ENCODE data around the gene GPR176. TPM values are rescaled to one million over a fixed set of nuclear protein-coding genes. Genes with fewer than 3 reads are reported as not detected.

The GPR176 gene
- total RNA-seq, 5 donors from 2014 or later (not counting 1 experiment from before 2014, with no cell fraction given) = 0.15 to 0.30 TPM; not detected in 3

- H3K4me1 ChIP-seq (ENCODE audit: control insufficient read depth in 1 of 2, extremely low read depth in 1 of 2, insufficient read depth in 2 of 2, low read length in 2 of 2) = no peaks in the 10 kb centered on the region
- H3K9me3 ChIP-seq = no peaks in the 10 kb centered on the region
- POLR2A ChIA-PET = no interaction called here
- ATAC-seq (replicated peaks in 1 of 4) (no peak), DNase-seq (no peak)
- no peaks in the 10 kb centered on the region for H3K27me3 ChIP-seq (replicated peaks in 1 of 2; ENCODE audit: control insufficient read depth in 2 of 2, extremely low read depth in 1 of 2, insufficient read depth in 2 of 2, low read length in 1 of 2)
- no peaks in the 10 kb centered on the region for H3K4me1 Mint-ChIP-seq
- 100% methylated on average over 1 of the region's 1 CpG for WGBS (ENCODE audit: insufficient coverage)
- H3K27ac Mint-ChIP-seq = no peak overlapping the region
- H3K36me3 ChIP-seq (ENCODE audit: control insufficient read depth in 2 of 2, extremely low read depth in 1 of 2, insufficient read depth in 1 of 2, low read length in 1 of 2) = peaks cover 0 to 20% of the 10 kb centered on the region in 2 donors
- no peaks in the 10 kb centered on the region for H3K27me3 Mint-ChIP-seq
- peaks cover 38% of the 10 kb centered on the region for H3K36me3 Mint-ChIP-seq
- no peak overlapping the region for H3K4me3 ChIP-seq (ENCODE audit: control insufficient read depth in 1 of 2, extremely low read depth in 1 of 2, low read length in 1 of 2)
- H3K27ac ChIP-seq (ENCODE audit: low read length) = no peak overlapping the region
- no peak overlapping the region for H3K4me3 Mint-ChIP-seq
- CTCF ChIA-PET = interaction anchor here in 1 of 2 donors (0.7 kb wide), 1 partner anchor 10 kb away, joined by 3 read pairs; no protein-coding TSS in a partner anchor
- no peaks in the 10 kb centered on the region for H3K9me3 Mint-ChIP-seq
These were observed 41.0 kb upstream of the GPR176 start for GRCh38 chr15:39961051-39961450.

- POLR2A ChIA-PET = no interaction called here
- CTCF ChIA-PET = no interaction called here
- H3K36me3 Mint-ChIP-seq = peaks cover 35% of the 10 kb centered on the region
These were observed 40.3 kb upstream of the GPR176 start for GRCh38 chr15:39960411-39960810.

GRCh38 chr15:39959411-39959810, 39.3 kb upstream of the GPR176 start:
- H3K4me1 Mint-ChIP-seq = no peaks in the 10 kb centered on the region
- Histone ChIP-seq H3K9me3 (no peaks in the 10 kb centered on the region), H3K27me3 (replicated peaks in 1 of 2; ENCODE audit: control insufficient read depth in 2 of 2, extremely low read depth in 1 of 2, insufficient read depth in 2 of 2, low read length in 1 of 2) (no peaks in the 10 kb centered on the region), H3K4me1 (ENCODE audit: control insufficient read depth in 1 of 2, extremely low read depth in 1 of 2, insufficient read depth in 2 of 2, low read length in 2 of 2) (no peaks in the 10 kb centered on the region), H3K27ac (ENCODE audit: low read length) (no peak overlapping the region), H3K36me3 (ENCODE audit: control insufficient read depth in 2 of 2, extremely low read depth in 1 of 2, insufficient read depth in 1 of 2, low read length in 1 of 2) (peaks cover 0 to 30% of the 10 kb centered on the region in 2 donors), H3K4me3 (ENCODE audit: control insufficient read depth in 1 of 2, extremely low read depth in 1 of 2, low read length in 1 of 2) (no peak overlapping the region)
- no peak overlapping the region for H3K4me3 Mint-ChIP-seq
- DNase-seq (no peak), ATAC-seq (replicated peaks in 1 of 4) (no peak)
- POLR2A ChIA-PET = no interaction called here
- no peak overlapping the region for H3K27ac Mint-ChIP-seq
- H3K27me3 Mint-ChIP-seq = no peaks in the 10 kb centered on the region
- CTCF ChIA-PET = no interaction called here
- WGBS (ENCODE audit: insufficient coverage) = no CpG with 5 or more reads among the region's 1 CpG
- no peaks in the 10 kb centered on the region for H3K9me3 Mint-ChIP-seq
- H3K36me3 Mint-ChIP-seq = peaks cover 41% of the 10 kb centered on the region

More at GRCh38 chr15:39960411-39960810, 40.3 kb upstream of the GPR176 start:
- H3K4me1 Mint-ChIP-seq = no peaks in the 10 kb centered on the region
- Histone ChIP-seq H3K27me3 (replicated peaks in 1 of 2; ENCODE audit: control insufficient read depth in 2 of 2, extremely low read depth in 1 of 2, insufficient read depth in 2 of 2, low read length in 1 of 2) (no peaks in the 10 kb centered on the region), H3K9me3 (no peaks in the 10 kb centered on the region), H3K27ac (ENCODE audit: low read length) (no peak overlapping the region), H3K4me1 (ENCODE audit: control insufficient read depth in 1 of 2, extremely low read depth in 1 of 2, insufficient read depth in 2 of 2, low read length in 2 of 2) (no peaks in the 10 kb centered on the region), H3K4me3 (ENCODE audit: control insufficient read depth in 1 of 2, extremely low read depth in 1 of 2, low read length in 1 of 2) (no peak overlapping the region), H3K36me3 (ENCODE audit: control insufficient read depth in 2 of 2, extremely low read depth in 1 of 2, insufficient read depth in 1 of 2, low read length in 1 of 2) (peaks cover 0 to 22% of the 10 kb centered on the region in 2 donors)
- DNase-seq (no peak), ATAC-seq (replicated peaks in 1 of 4) (no peak)
- no peaks in the 10 kb centered on the region for H3K27me3 Mint-ChIP-seq
- no peaks in the 10 kb centered on the region for H3K9me3 Mint-ChIP-seq
- WGBS (ENCODE audit: insufficient coverage) = 83% methylated on average over 3 of the region's 3 CpGs
- no peak overlapping the region for H3K27ac Mint-ChIP-seq
- H3K4me3 Mint-ChIP-seq = no peak overlapping the region

GRCh38 chr15:39957481-39957880, 37.4 kb upstream of the GPR176 start:
- ChIA-PET CTCF (no interaction called here), POLR2A (no interaction called here)
- H3K27ac Mint-ChIP-seq = no peak overlapping the region
- H3K4me1 ChIP-seq (ENCODE audit: control insufficient read depth in 1 of 2, extremely low read depth in 1 of 2, insufficient read depth in 2 of 2, low read length in 2 of 2) = no peaks in the 10 kb centered on the region
- H3K4me3 Mint-ChIP-seq = no peak overlapping the region
- 78% methylated on average over 1 of the region's 1 CpG for WGBS (ENCODE audit: insufficient coverage)
- H3K9me3 ChIP-seq = no peaks in the 10 kb centered on the region
- peaks cover 0 to 34% of the 10 kb centered on the region in 2 donors for H3K36me3 ChIP-seq (ENCODE audit: control insufficient read depth in 2 of 2, extremely low read depth in 1 of 2, insufficient read depth in 1 of 2, low read length in 1 of 2)
- no peaks in the 10 kb centered on the region for H3K4me1 Mint-ChIP-seq
- ATAC-seq (replicated peaks in 1 of 4) (no peak), DNase-seq (no peak)
- no peaks in the 10 kb centered on the region for H3K27me3 Mint-ChIP-seq
- H3K9me3 Mint-ChIP-seq = no peaks in the 10 kb centered on the region
- H3K27me3 ChIP-seq (replicated peaks in 1 of 2; ENCODE audit: control insufficient read depth in 2 of 2, extremely low read depth in 1 of 2, insufficient read depth in 2 of 2, low read length in 1 of 2) = no peaks in the 10 kb centered on the region
- peaks cover 44% of the 10 kb centered on the region for H3K36me3 Mint-ChIP-seq
- H3K4me3 ChIP-seq (ENCODE audit: control insufficient read depth in 1 of 2, extremely low read depth in 1 of 2, low read length in 1 of 2) = no peak overlapping the region
- no peak overlapping the region for H3K27ac ChIP-seq (ENCODE audit: low read length)

- Histone ChIP-seq H3K4me3 (ENCODE audit: control insufficient read depth in 1 of 2, extremely low read depth in 1 of 2, low read length in 1 of 2) (no peak overlapping the region), H3K27ac (ENCODE audit: low read length) (no peak overlapping the region), H3K36me3 (ENCODE audit: control insufficient read depth in 2 of 2, extremely low read depth in 1 of 2, insufficient read depth in 1 of 2, low read length in 1 of 2) (peaks cover 0 to 30% of the 10 kb centered on the region in 2 donors), H3K9me3 (no peaks in the 10 kb centered on the region), H3K4me1 (ENCODE audit: control insufficient read depth in 1 of 2, extremely low read depth in 1 of 2, insufficient read depth in 2 of 2, low read length in 2 of 2) (peaks cover 0 to 2% of the 10 kb centered on the region in 2 experiments), H3K27me3 (replicated peaks in 1 of 2; ENCODE audit: control insufficient read depth in 2 of 2, extremely low read depth in 1 of 2, insufficient read depth in 2 of 2, low read length in 1 of 2) (no peaks in the 10 kb centered on the region)
- no peaks in the 10 kb centered on the region for H3K4me1 Mint-ChIP-seq
- ATAC-seq (replicated peaks in 1 of 4) (no peak), DNase-seq (no peak)
- ChIA-PET CTCF (no interaction called here), POLR2A (no interaction called here)
- no peaks in the 10 kb centered on the region for H3K27me3 Mint-ChIP-seq
- H3K27ac Mint-ChIP-seq = no peak overlapping the region
- H3K36me3 Mint-ChIP-seq = peaks cover 62% of the 10 kb centered on the region
- no peaks in the 10 kb centered on the region for H3K9me3 Mint-ChIP-seq
- no peak overlapping the region for H3K4me3 Mint-ChIP-seq
- 67% methylated on average over 1 of the region's 4 CpGs for WGBS (ENCODE audit: insufficient coverage)
These were observed 33.5 kb upstream of the GPR176 start for GRCh38 chr15:39953521-39953920.

- peaks cover 0 to 20% of the 10 kb centered on the region in 2 donors for H3K36me3 ChIP-seq (ENCODE audit: control insufficient read depth in 2 of 2, extremely low read depth in 1 of 2, insufficient read depth in 1 of 2, low read length in 1 of 2)
- H3K4me3 ChIP-seq (ENCODE audit: control insufficient read depth in 1 of 2, extremely low read depth in 1 of 2, low read length in 1 of 2) = no peak overlapping the region
- Mint-ChIP-seq H3K4me3 (no peak overlapping the region), H3K9me3 (no peaks in the 10 kb centered on the region), H3K27ac (no peak overlapping the region), H3K36me3 (peaks cover 58% of the 10 kb centered on the region), H3K27me3 (no peaks in the 10 kb centered on the region), H3K4me1 (no peaks in the 10 kb centered on the region)
- ATAC-seq (replicated peaks in 1 of 4) (no peak), DNase-seq (no peak)
- H3K4me1 ChIP-seq (ENCODE audit: control insufficient read depth in 1 of 2, extremely low read depth in 1 of 2, insufficient read depth in 2 of 2, low read length in 2 of 2) = peaks cover 0 to 4% of the 10 kb centered on the region in 2 experiments
- no peaks in the 10 kb centered on the region for H3K27me3 ChIP-seq (replicated peaks in 1 of 2; ENCODE audit: control insufficient read depth in 2 of 2, extremely low read depth in 1 of 2, insufficient read depth in 2 of 2, low read length in 1 of 2)
- ChIA-PET CTCF (no interaction called here), POLR2A (no interaction called here)
- WGBS (ENCODE audit: insufficient coverage) = 100% methylated on average over 4 of the region's 7 CpGs
- no peak overlapping the region for H3K27ac ChIP-seq (ENCODE audit: low read length)
- H3K9me3 ChIP-seq = no peaks in the 10 kb centered on the region
These were observed 31.5 kb upstream of the GPR176 start for GRCh38 chr15:39951561-39951960.

- Mint-ChIP-seq H3K27me3 (no peaks in the 10 kb centered on the region), H3K9me3 (no peaks in the 10 kb centered on the region), H3K4me3 (no peak overlapping the region), H3K36me3 (peaks cover 63% of the 10 kb centered on the region), H3K27ac (no peak overlapping the region), H3K4me1 (no peaks in the 10 kb centered on the region)
- Histone ChIP-seq H3K27me3 (replicated peaks in 1 of 2; ENCODE audit: control insufficient read depth in 2 of 2, extremely low read depth in 1 of 2, insufficient read depth in 2 of 2, low read length in 1 of 2) (no peaks in the 10 kb centered on the region), H3K9me3 (no peaks in the 10 kb centered on the region), H3K27ac (ENCODE audit: low read length) (no peak overlapping the region), H3K4me1 (ENCODE audit: control insufficient read depth in 1 of 2, extremely low read depth in 1 of 2, insufficient read depth in 2 of 2, low read length in 2 of 2) (peaks cover 0 to 4% of the 10 kb centered on the region in 2 experiments), H3K36me3 (ENCODE audit: control insufficient read depth in 2 of 2, extremely low read depth in 1 of 2, insufficient read depth in 1 of 2, low read length in 1 of 2) (peaks cover 0 to 14% of the 10 kb centered on the region in 2 donors), H3K4me3 (ENCODE audit: control insufficient read depth in 1 of 2, extremely low read depth in 1 of 2, low read length in 1 of 2) (no peak overlapping the region)
- ChIA-PET POLR2A (no interaction called here), CTCF (interaction anchor here in 1 of 2 donors (1.0 kb wide), 1 partner anchor 14 kb away, joined by 3 read pairs; no protein-coding TSS in a partner anchor)
- no peak for ATAC-seq (replicated peaks in 1 of 4)
- 100% methylated on average over 1 of the region's 5 CpGs for WGBS (ENCODE audit: insufficient coverage)
- DNase-seq = no peak
These were observed 28.8 kb upstream of the GPR176 start for GRCh38 chr15:39948817-39949216.

Measured in T-cell (primary cell).